Uterus (tissue), 4 donors: ENCODE measurements around the gene ALG3. TPM values are rescaled to one million over a fixed set of nuclear protein-coding genes. Genes with fewer than 3 reads are reported as not detected.

Source experiments
- DNase-seq, 2 donors: peaks; one replicate each; pipeline ENCODE4 v3.0.0-alpha.2; 2019 to 2020
- H3K27ac ChIP-seq, 2 donors: fragments of 200-600 bp; sonication (generic); 1 replicate in 1 of 2; 2 replicates in 1 of 2; pipeline ENCODE4 v1.5.1; 2016 to 2018
- H3K27me3 ChIP-seq, 2 donors: fragments of 200-600 bp; sonication (generic); one replicate each; pipeline ENCODE4 v1.5.1; 2018 to 2019; ENCODE audit warnings: control low read depth in 1 of 2
- H3K36me3 ChIP-seq, 2 donors: fragments of 200-600 bp; sonication (generic); one replicate each; pipeline ENCODE4 v1.5.1; 2019; ENCODE audit warnings: control low read depth in 1 of 2
- H3K4me1 ChIP-seq, 2 donors: fragments of 200-600 bp; sonication (generic); one replicate each; pipeline ENCODE4 v1.5.1; 2018 to 2019; ENCODE audit warnings: control low read depth in 1 of 2
- H3K4me3 ChIP-seq, 2 donors: fragments of 200-600 bp; sonication (generic); 1 replicate in 1 of 2; 2 replicates in 1 of 2; pipeline ENCODE4 v1.5.1; 2018 to 2019; ENCODE audit warnings: mild to moderate bottlenecking in 1 of 2
- H3K9me3 ChIP-seq, 2 donors: fragments of 200-600 bp; sonication (generic); one replicate each; pipeline ENCODE4 v1.5.1; 2019; ENCODE audit warnings: control low read depth in 1 of 2
- POLR2A ChIP-seq, 2 donors: fragments of 450-650 bp; IDR thresholded peaks; one replicate each; pipeline ENCODE4 v1.6.1; 2016; ENCODE audit warnings: antibody characterized with exemption in 2 of 2, mild to moderate bottlenecking in 1 of 2, moderate library complexity in 1 of 2
- intact Hi-C: fragments of 100-400 bp; cut with DNase I; formaldehyde crosslinking; loops from one replicate; pipeline ENCODE4 v1.15.1; 2023; ENCODE audit warnings: low total_unique reads
- total RNA-seq, 4 donors: library from RNA; depleted of rRNA in 3 of 4; stranded (reverse); fragments of >200 nt in 3 of 4; gene quantifications; one replicate each; pipeline versions ENCODE4 v1.1.0 to v1.2.4, GENCODE V29; 2014 to 2023
- TF ChIP-seq, protein P1 (sequence below), 4 experiments: fragments of 200-600 bp in 2 of 4; fragments of 450-650 bp in 2 of 4; sonication (generic) in 2 of 4; IDR thresholded peaks; one replicate each; pipeline ENCODE4 v1.5.1; 2016 to 2019; ENCODE audit warnings: antibody characterized with exemption in 4 of 4, mild to moderate bottlenecking in 2 of 4, moderate library complexity in 1 of 4
- donor health status: DM: yes; HTN: yes; CAD: no.

The ALG3 gene
- total RNA-seq, 4 donors from 2014 or later: 16.5 to 77.1 (median 53.1) TPM

DNA sequence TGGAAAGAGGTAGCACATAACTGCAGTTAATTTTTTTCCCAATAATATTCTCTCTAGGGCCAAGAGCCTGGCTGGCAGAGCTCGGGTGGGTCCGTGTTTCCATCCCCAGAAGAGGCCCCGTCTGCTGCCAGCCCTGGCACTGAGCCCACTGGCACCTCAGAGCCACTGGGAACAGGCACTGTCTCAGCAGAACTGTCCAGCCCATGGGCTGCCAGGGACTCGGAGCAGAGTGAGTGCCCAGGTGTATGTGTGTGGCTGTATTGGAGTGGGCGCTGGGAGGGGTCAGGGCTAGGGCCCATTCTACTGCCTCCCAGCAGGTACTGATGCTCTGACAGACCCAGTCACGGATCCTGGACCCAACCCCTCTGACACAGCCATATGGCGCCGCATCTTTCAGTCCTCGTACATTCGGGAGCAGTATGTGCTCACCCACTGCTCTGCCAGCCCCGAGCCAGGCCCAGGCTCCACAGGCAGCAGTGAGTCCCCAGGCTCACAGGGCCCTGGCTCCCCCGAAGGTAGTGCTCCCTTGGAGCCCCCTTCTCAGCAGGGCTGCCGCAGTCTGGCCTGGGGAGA lies 10.4 kb downstream of the ALG3 start:
- intact Hi-C loops: no loop called here
- no peak overlapping the region for H3K27ac ChIP-seq
- no peak overlapping the region for H3K4me3 ChIP-seq
- TF ChIP-seq POLR2A (IDR thresholded peaks at IDR 0.05): no peak
- TF ChIP-seq, protein P1, sequence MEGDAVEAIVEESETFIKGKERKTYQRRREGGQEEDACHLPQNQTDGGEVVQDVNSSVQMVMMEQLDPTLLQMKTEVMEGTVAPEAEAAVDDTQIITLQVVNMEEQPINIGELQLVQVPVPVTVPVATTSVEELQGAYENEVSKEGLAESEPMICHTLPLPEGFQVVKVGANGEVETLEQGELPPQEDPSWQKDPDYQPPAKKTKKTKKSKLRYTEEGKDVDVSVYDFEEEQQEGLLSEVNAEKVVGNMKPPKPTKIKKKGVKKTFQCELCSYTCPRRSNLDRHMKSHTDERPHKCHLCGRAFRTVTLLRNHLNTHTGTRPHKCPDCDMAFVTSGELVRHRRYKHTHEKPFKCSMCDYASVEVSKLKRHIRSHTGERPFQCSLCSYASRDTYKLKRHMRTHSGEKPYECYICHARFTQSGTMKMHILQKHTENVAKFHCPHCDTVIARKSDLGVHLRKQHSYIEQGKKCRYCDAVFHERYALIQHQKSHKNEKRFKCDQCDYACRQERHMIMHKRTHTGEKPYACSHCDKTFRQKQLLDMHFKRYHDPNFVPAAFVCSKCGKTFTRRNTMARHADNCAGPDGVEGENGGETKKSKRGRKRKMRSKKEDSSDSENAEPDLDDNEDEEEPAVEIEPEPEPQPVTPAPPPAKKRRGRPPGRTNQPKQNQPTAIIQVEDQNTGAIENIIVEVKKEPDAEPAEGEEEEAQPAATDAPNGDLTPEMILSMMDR (IDR thresholded peaks at IDR 0.05): no peak
- H3K36me3 ChIP-seq: no peaks in the 10 kb centered on the region
- H3K4me1 ChIP-seq: no peaks in the 10 kb centered on the region
- no peak for DNase-seq
- no peaks in the 10 kb centered on the region for H3K9me3 ChIP-seq
- H3K27me3 ChIP-seq: no peaks in the 10 kb centered on the region

GRCh38 chr3:184237807-184238206 lies 11.0 kb downstream of the ALG3 start:
- H3K4me1 ChIP-seq: no peaks in the 10 kb centered on the region
- no peak overlapping the region for H3K4me3 ChIP-seq
- no peak for DNase-seq
- intact Hi-C loops: no loop called here
- H3K36me3 ChIP-seq: no peaks in the 10 kb centered on the region
- TF ChIP-seq POLR2A (IDR thresholded peaks at IDR 0.05): no peak
- TF ChIP-seq, protein P1 (IDR thresholded peaks at IDR 0.05): no peak
- no peaks in the 10 kb centered on the region for H3K27me3 ChIP-seq
- no peaks in the 10 kb centered on the region for H3K9me3 ChIP-seq
- H3K27ac ChIP-seq: no peak overlapping the region

- H3K4me1 ChIP-seq: no peaks in the 10 kb centered on the region
- H3K36me3 ChIP-seq: no peaks in the 10 kb centered on the region
- TF ChIP-seq, protein P1 (IDR thresholded peaks at IDR 0.05): no peak
- no peak for TF ChIP-seq POLR2A (IDR thresholded peaks at IDR 0.05)
- DNase-seq: no peak
- intact Hi-C loops: no loop called here
- H3K9me3 ChIP-seq: no peaks in the 10 kb centered on the region
- H3K4me3 ChIP-seq: no peak overlapping the region
- H3K27me3 ChIP-seq: peaks cover 0 to under 1% of the 10 kb centered on the region in 2 donors
- no peak overlapping the region for H3K27ac ChIP-seq
These were observed 11.6 kb downstream of the ALG3 start for GRCh38 chr3:184237211-184237610.

DNA sequence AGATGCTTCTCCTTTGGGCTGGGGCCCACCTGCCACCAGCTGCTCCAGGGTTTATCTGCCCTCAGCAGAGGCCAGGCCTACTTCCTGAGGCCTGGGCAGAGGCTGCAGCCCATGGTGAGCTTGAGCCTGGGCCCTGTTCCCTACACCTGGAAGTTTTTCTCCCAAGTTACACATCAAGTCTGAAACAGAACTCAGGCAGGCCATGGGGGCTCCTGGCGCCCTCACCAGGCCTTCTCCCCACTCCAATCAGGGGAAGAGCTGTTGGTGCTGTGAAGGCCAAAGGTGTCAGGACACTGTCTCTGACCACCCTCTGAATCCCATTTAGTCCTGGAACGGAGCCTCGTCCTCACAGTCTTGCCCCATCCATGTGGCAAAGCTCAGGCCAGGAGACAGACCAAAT lies 12.1 kb downstream of the ALG3 start:
- no peak for DNase-seq
- H3K27ac ChIP-seq: no peak overlapping the region
- no peaks in the 10 kb centered on the region for H3K4me1 ChIP-seq
- no peak overlapping the region for H3K4me3 ChIP-seq
- no peaks in the 10 kb centered on the region for H3K36me3 ChIP-seq
- H3K27me3 ChIP-seq: peaks cover 0 to 6% of the 10 kb centered on the region in 2 donors
- H3K9me3 ChIP-seq: no peaks in the 10 kb centered on the region
- no peak for TF ChIP-seq POLR2A (IDR thresholded peaks at IDR 0.05)
- TF ChIP-seq, protein P1 (IDR thresholded peaks at IDR 0.05): no peak
- intact Hi-C loops: no loop called here

DNA sequence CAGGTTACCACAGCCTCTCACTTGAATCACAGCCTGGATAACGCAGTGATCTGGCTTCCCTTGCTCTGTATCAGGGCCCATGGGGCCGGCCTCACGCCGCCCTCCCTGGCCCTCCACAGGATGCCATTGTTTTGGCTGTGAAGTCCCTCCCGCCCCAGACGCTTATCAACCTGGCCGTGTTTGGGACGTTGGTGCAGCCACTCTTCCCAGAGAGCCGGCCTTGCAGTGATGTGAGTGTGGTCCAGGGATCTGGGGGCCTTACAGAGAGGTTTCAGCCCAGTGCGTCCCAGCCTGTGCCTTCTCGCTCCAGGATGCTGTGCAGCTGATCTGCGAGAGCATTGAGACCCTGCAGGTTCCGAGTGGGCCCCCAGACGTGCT lies 12.7 kb downstream of the ALG3 start:
- H3K9me3 ChIP-seq: no peaks in the 10 kb centered on the region
- intact Hi-C loops: no loop called here
- H3K4me3 ChIP-seq: no peak overlapping the region
- no peaks in the 10 kb centered on the region for H3K4me1 ChIP-seq
- no peak overlapping the region for H3K27ac ChIP-seq
- H3K36me3 ChIP-seq: no peaks in the 10 kb centered on the region
- TF ChIP-seq, protein P1 (IDR thresholded peaks at IDR 0.05): no peak
- no peak for TF ChIP-seq POLR2A (IDR thresholded peaks at IDR 0.05)
- peaks cover 4 to 8% of the 10 kb centered on the region in 2 donors for H3K27me3 ChIP-seq
- no peak for DNase-seq
